GM04503 (cell line): Measurements from ENCODE around the gene MLKL.
"Not testable (repeated sequence)": the region's sequence is repeated elsewhere in the genome, so short reads cannot be mapped to it uniquely, and the experiment has no call there.

Experiments
- DNase-seq: peaks from one replicate; pipeline ENCODE4 v3.0.0-alpha.2; 2012; ENCODE audit warnings: low read depth

Gene MLKL

DNA sequence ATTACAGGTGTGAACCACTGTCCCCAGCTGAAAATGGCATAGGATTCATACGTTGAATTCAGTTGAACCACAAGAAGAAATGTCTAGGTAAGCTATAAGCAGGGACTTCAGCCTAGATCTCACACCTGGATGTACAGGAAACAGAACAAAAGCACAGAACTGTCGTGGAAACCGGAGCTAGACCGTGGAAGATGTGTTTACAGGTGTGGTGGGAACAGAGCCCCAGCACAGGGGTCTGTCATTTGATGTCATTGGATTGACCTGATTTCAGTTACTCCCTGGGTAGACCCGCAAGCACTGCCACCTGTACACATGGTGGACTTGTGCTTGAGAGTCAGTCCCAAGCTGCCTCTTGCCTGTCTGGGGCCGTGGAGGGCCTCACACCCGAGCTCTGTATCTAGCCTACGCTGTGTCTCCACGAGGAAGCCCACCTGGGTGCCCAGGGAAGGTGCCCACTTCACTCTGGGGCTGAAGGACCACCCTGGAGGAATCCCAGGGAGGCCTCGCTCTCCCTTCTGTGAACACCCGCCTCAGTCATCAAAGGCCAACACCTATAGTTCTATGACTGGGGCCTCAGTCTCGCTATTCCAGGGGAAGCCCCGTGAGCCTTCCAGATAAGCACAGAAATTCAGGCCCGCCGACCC, 32.2 kb upstream of the MLKL start:
- DNase-seq = no peak

DNA sequence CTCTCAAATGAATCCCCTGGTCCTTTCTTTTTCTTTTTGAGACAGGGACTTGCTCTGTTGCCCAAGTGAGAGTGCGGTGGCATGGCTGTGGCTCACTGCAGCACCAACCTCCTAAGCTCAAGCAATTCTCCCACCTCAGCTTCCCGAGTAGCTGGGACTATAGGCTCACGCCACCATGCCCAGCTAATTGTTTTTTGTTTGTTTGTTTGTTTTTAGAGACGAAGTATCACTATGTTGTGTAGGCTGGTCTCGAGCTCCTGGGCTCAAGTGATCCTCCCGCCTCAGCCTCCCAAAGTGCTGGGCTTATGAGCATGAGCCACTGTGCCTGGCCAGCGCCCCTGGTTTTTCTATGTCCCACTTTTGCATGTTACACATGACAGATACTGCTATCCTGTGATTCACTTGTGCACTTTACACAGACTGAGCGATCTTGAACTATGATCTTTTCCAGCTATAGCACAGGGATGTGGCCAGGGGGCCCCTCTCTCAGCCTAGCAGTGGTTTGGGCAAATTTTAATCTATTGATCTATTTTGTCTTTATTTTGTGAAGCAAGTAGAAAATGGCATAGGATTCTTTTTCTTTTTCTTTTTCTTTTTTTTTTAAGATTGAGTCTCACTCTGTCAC, 31.3 kb upstream of the MLKL start:
- DNase-seq = no peak

DNA sequence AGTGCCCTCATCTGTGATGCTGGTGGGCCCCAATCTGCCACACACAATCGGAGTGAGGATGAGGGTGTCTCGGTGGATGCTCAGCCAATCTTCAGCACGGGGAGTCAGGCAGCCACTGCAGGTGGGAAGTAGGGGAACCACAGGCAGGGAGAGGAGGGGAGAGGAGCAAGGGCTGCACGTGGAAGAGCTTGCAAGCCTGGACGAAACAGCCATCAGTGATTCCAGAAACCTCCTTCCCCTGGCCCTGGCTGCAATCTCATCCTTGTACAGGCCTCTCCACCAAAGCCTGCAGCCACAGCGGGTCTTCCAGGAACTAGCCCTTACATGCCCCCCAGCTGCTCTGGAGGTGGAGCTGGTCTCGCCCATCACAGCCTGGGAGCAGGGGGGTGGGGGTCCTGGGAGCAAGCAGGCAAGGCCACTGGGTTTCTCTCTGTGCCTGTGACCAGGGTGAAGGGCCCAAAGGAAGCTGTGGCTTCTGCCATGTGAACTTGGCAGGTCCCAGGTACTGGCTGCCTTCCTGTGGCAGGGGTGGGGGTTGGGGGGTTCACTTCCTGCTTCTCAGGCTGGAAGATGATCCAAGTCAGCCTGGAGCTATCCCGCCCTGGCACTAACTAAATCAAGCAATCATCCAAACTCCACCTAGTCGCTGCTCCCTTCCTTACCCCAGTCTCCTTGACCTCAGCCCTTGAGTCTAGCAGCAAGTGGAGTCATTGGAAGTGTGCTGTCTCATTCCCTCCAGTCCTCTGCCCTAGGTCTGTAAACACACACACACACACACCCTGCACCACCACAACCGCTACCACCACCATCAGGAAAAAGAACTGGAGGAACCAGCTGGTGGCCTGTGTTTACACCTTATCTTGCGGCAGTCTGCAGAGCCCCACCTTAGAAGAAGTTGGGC, 29.4 kb upstream of the MLKL start:
- DNase-seq = no peak

DNA sequence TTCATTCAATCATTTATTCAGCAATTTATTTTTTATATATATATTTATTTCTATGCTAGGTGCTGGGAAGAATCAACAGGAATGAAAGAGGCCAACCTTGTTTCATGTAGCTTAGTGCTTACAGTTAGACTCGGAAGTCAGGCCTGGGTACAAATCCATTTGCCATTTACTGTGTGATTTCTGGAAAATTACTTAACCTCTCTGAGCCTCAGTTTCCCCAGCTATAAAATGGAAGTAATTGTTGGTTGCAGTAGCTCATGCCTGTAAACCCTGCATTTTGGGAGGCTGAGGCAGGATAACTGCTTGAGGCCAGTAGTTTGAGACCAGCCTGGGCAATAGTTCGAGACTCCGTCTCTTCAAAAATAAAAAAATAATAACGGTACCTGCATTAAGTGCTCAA, 27.2 kb upstream of the MLKL start:
- DNase-seq = no peak

GRCh38 chr16:74726716-74727115, 26.1 kb upstream of the MLKL start:
- DNase-seq = no peak

DNA sequence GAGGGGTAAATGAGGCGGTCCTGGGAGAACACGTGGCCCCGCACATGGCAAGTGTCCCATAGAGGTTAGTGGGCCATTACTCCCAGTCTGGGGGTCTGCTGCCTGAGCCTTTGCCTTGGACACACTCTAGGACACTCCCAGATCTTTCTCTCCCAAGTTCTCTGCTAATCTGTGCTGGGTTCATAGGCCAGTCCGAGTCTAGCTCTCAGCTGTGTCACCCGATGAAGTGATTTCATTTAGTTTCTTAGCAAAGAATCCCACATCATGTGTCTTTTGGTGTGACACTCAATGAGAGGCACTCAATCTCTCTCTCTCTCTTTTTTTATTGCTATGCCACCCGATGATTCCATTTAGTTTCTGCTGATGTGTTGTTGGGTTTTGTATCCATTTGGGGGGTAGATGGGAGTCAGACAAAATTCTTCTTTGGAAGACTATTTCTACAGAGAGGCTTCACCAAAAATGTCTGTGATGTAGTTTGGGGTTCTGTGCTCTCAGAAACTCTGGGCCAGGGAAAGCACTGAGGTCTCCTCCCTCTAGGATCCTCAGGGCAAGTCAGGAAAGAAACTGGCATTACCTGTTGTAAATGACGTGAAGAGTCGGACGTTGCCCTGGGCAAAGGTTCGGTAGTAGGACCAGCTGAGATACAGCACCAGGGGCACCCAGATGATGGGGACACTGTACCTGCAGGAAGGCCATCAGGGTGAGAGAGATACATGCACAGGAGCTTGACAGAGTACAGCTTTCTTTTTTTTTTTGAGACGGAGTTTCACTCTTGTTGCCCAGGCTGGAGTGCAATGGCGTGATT, 25.2 kb upstream of the MLKL start:
- DNase-seq = no peak

GRCh38 chr16:74724820-74725549, 24.3 kb upstream of the MLKL start:
- DNase-seq = no peak

DNA sequence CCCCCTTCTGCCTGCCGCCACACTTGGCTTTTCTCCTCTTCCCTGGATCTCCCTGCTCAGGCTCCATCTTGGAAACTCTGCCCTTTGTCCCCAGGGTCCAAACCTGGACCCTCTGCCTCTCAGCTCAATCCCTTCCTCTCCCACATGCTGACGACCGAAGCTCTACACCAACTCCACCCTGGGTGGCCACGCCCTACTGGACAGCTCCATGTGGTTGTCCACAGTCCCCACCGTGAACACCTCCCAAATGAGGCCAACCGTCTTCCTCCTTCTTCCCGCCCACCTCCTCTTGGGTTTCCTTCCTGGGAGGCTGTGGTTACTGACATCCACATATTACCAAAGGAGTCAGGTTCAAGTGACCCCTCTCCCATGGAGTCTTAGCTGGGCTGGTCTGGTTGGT, 22.6 kb upstream of the MLKL start:
- DNase-seq = no peak

DNA sequence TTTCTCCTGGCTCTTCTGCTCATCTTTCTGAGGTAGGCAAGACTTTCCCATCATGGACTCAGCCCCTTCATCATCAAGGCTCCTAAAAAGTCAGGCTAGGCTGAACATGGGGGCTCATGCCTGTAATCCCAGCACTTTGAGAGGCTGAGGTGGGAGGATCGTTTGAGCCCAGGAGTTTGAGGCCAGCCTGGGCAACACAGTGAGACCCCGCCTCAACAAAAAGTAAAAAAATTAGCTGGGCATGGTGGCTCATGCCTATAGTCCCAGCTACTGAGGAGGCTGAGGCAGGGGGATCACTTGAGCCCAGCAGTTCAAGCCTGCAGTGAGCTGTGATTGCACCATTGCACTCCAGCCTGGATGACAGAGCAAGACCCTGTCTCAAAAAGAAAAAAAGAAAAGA, 21.5 kb upstream of the MLKL start:
- not testable (repeated sequence) for DNase-seq

DNA sequence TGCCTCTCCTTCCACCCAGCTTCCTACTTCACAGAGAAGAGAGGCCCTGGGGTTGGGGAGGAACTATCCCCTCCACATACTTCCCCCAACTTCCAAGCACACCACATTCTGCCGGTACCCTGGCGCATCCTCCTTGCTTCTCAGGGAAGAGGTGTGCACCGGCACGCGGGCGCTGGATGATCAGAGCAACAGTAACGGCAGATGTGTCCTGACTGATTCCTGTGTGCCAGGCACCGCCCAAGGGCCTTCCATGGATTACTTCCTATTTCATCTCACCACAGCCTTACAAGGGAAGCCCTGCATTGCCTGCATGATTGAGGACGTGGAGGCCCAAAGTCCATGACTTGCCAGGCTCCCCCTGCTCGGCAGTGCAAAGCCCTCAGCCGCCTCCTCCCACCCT, 21.1 kb upstream of the MLKL start:
- DNase-seq = no peak

DNA sequence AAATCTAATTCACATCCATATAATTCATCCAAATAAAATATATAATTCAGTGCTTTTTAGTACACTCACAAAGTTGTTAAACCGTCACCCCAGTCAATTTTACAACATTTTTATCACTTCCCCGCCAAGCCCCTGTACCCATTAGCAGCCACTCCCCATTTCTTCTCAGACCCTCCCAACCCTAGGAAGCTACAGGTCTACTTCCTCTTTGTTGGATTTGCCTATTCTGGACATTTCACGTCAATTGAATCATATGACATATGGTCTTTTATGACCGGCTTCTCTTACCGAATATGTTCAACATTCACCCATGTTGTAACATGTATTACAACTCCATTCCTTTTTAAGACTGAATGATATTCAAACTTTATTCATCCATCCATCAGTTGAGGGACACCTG, 19.9 kb upstream of the MLKL start:
- no peak for DNase-seq

GRCh38 chr16:74718741-74719610, 18.3 kb upstream of the MLKL start:
- no peak for DNase-seq

DNA sequence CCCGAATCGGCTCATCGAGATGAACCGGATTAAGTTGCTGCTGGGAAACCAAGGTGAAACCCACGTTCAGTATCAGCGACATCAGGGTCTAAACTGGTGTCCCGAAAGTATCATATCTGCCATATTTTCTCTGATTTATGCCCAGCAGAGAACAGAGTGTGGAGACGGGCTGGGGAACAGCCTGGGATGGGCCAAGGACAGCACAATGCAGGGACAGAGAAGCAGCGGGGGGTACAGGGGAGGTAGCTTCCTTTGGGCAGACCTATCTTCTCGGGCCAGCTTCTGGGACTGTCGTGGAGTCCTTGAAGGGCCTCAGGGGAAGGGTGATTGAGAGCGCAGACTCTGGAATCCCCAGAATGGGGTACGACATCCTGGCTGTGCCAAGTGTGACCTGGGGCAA, 17.5 kb upstream of the MLKL start:
- DNase-seq = no peak

- DNase-seq = no peak
Measured at GRCh38 chr16:74717367-74717766, 16.7 kb upstream of the MLKL start.

DNA sequence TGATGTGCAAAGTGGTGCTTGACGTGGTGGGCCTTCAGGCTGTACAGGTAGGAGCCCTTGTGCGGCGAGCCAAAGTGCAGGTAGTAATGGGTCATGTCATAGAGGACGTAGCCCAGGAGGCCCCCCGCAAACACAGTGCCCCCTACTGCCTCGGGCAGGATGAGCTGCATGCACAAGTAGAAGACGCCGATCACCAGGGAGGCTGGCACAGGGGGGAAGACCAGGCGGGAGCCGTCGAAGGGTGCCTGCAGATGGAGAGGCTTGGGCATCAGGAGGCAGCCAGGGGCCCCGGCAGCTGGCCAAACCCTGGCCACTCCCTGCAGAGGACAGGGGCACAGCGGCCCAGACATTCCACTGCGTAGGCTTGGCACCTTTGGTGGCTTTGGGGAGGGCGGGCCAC, 15.7 kb upstream of the MLKL start:
- DNase-seq = no peak

GRCh38 chr16:74713876-74714275, 13.2 kb upstream of the MLKL start:
- no peak for DNase-seq

DNA sequence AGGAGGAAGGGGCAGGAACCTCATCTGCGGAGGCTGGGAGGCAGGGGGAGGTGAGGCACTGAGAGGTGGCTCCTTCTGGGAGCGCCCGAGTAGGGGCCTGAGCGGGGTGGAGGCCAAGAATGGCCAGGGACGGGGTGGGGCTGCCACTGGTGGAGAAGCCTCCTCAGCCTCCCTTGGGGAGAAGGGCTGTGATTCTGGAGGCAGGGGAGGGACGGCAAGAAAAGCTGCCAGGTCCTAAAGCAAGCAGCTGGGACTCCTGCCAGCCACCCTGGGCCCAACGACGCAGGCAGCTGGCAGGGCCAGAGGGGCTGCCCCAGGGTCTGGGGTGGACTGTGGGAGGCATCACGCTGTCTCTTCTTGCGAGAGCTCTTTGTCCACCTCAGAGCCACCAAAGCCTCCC, 12.7 kb upstream of the MLKL start:
- no peak for DNase-seq

DNA sequence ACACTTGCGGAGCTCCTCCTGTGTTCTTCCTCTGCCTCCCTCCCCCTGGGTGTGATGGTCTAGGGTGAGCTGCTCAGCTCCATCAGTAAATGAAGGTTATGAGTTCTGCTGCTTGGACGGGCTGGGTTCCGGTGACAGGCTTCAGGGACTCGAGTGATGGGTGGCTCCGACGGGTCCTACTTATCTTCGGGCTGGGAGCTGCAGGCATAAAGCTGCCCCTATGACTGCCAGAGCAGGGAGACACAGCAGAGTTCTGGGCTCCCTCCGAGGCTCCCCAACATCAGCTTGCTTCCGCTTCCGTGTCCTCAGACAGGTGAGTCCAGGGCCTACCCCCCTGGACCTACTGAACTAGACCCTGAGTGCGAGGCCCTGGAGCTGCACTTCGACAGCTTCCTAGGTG, 11.3 kb upstream of the MLKL start:
- DNase-seq = no peak

GRCh38 chr16:74710401-74710800, 9.7 kb upstream of the MLKL start:
- DNase-seq = no peak

GRCh38 chr16:74709441-74709877, 8.8 kb upstream of the MLKL start:
- DNase-seq = no peak

DNA sequence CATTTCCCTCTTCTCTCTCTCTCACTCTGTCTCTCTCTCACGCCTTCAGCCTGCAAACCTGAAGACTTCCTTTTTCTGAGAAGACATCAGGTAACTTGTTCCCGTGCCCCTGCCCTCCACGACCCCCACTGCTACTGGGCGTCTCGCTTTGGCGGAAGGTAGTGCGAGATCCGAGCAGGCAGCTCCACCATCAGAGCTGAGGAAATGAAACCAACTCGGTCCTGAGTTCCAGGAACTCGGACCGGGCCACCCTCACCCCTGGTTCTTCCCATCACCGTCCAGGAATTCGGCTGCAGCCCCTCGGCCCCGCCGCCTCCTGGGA, 585 bp downstream of the MLKL start:
- DNase-seq = no peak
